Measurements from ENCODE around the gene KLKB1.

Gene KLKB1

GRCh38 chr4:186249785-186250754, 22.8 kb downstream of the KLKB1 start:
- TF ChIP-seq CTCF (IDR thresholded peaks at IDR 0.05; ENCODE audit: borderline replicate concordance, insufficient read depth, low read depth, low read length), result no peak
- no peak overlapping the region for H3K4me3 ChIP-seq (ENCODE audit: low read depth, low read length)

GRCh38 chr4:186250760-186251159, 23.5 kb downstream of the KLKB1 start:
- TF ChIP-seq CTCF (IDR thresholded peaks at IDR 0.05; ENCODE audit: borderline replicate concordance, insufficient read depth, low read depth, low read length), result no peak
- no peak overlapping the region for H3K4me3 ChIP-seq (ENCODE audit: low read depth, low read length)

GRCh38 chr4:186255122-186255521, 27.8 kb downstream of the KLKB1 start:
- no peak overlapping the region for H3K4me3 ChIP-seq (ENCODE audit: low read depth, low read length)
- no peak for TF ChIP-seq CTCF (IDR thresholded peaks at IDR 0.05; ENCODE audit: borderline replicate concordance, insufficient read depth, low read depth, low read length)

- no peak for TF ChIP-seq CTCF (IDR thresholded peaks at IDR 0.05; ENCODE audit: borderline replicate concordance, insufficient read depth, low read depth, low read length)
- H3K4me3 ChIP-seq (ENCODE audit: low read depth, low read length), result no peak overlapping the region
Observed at GRCh38 chr4:186258216-186258811, 31.0 kb downstream of the KLKB1 start.

GRCh38 chr4:186260117-186260503, 32.8 kb downstream of the KLKB1 start:
- no peak overlapping the region for H3K4me3 ChIP-seq (ENCODE audit: low read depth, low read length)
- no peak for TF ChIP-seq CTCF (IDR thresholded peaks at IDR 0.05; ENCODE audit: borderline replicate concordance, insufficient read depth, low read depth, low read length)

- H3K4me3 ChIP-seq (ENCODE audit: low read depth, low read length), result no peak overlapping the region
- no peak for TF ChIP-seq CTCF (IDR thresholded peaks at IDR 0.05; ENCODE audit: borderline replicate concordance, insufficient read depth, low read depth, low read length)
Observed at GRCh38 chr4:186260504-186261448, 33.5 kb downstream of the KLKB1 start.
